NCI-H2081 (cell line): ENCODE results near the gene BLTP2.

Experiments
- DNase-seq, 2 experiments: peaks; one replicate each; lab custom pipeline; 2025; lab: John Stamatoyannopoulos, UW

Gene BLTP2

GRCh38 chr17:28598799-28599310 is 46.1 kb downstream of the BLTP2 start, which contains the start of gene SPAG5:
TSS of gene SPAG5 (minus strand) at chr17:28599025. CDS start at chr17:28598946, 79 bp downstream.
- DNase-seq: peak; percentile 87 to 92

GRCh38 chr17:28598389-28598788 is 46.6 kb downstream of the BLTP2 start:
- DNase-seq: no peak

GRCh38 chr17:28597606-28598383 is 47.2 kb downstream of the BLTP2 start:
- no peak for DNase-seq
